Vagina (tissue), 2 donors: ENCODE measurements around the gene FUT9.

Experiments
- POLR2A ChIP-seq, 2 donors: fragments of 450-650 bp; IDR thresholded peaks; one replicate each; pipeline ENCODE4 v1.6.1; 2017; ENCODE audit warnings: antibody characterized with exemption in 2 of 2, mild to moderate bottlenecking in 2 of 2, moderate library complexity in 2 of 2
- POLR2AphosphoS5 ChIP-seq, 2 donors: sonication (generic); formaldehyde crosslinking; IDR thresholded peaks; one replicate each; pipeline ENCODE4 v1.9.0; 2017; ENCODE audit warnings: antibody characterized with exemption in 2 of 2, mild to moderate bottlenecking in 2 of 2, low read depth in 1 of 2; ENCODE audit not compliant: insufficient read depth in 1 of 2
- TF ChIP-seq, protein P1 (sequence below), 3 experiments: fragments of 450-650 bp in 2 of 3; fragments of 200-600 bp in 1 of 3; sonication (generic) in 1 of 3; IDR thresholded peaks; one replicate each; pipeline ENCODE4 v1.5.1; 2017 to 2019; ENCODE audit warnings: antibody characterized with exemption in 3 of 3, mild to moderate bottlenecking in 2 of 3, moderate library complexity in 2 of 3

DNA sequence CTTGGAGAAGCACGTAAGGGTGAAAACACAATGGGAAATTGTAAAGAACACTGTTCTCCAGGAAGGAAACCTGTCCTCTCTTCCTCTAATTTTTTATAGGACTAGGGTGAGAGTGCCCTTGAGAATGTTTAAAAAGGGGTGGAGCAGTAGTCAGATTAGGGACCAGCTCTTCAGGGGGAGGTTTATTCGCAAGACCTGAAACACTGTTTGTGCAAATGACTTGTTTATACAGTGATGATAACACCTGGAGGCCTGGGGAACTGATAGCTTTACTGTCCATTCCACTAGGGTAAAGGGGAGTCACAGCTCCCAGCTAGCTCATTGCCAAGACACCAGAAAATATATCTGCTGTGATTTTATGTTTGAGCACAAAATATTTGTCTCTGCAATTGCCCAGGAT lies 8.1 kb upstream of the FUT9 start:
- TF ChIP-seq, protein P1, sequence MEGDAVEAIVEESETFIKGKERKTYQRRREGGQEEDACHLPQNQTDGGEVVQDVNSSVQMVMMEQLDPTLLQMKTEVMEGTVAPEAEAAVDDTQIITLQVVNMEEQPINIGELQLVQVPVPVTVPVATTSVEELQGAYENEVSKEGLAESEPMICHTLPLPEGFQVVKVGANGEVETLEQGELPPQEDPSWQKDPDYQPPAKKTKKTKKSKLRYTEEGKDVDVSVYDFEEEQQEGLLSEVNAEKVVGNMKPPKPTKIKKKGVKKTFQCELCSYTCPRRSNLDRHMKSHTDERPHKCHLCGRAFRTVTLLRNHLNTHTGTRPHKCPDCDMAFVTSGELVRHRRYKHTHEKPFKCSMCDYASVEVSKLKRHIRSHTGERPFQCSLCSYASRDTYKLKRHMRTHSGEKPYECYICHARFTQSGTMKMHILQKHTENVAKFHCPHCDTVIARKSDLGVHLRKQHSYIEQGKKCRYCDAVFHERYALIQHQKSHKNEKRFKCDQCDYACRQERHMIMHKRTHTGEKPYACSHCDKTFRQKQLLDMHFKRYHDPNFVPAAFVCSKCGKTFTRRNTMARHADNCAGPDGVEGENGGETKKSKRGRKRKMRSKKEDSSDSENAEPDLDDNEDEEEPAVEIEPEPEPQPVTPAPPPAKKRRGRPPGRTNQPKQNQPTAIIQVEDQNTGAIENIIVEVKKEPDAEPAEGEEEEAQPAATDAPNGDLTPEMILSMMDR (IDR thresholded peaks at IDR 0.05) = no peak
- no peak for TF ChIP-seq POLR2A (IDR thresholded peaks at IDR 0.05)
- TF ChIP-seq POLR2AphosphoS5 (IDR thresholded peaks at IDR 0.05; ENCODE audit: insufficient read depth in 1 of 2, low read depth in 1 of 2) = no peak
